Common myeloid progenitor, CD34-positive (primary cell): Measurements from ENCODE around the gene PCGF2.

Experiments used
- CTCF ChIA-PET: fragments of 350-600 bp; sonication (Branson Sonifier 250); formaldehyde crosslinking; loops from one replicate; lab custom pipeline; 2021; ENCODE audit warnings: antibody characterized with exemption; lab: Charles Lee
- POLR2A ChIA-PET: fragments of 350-600 bp; sonication (Branson Sonifier 250); formaldehyde crosslinking; loops from one replicate; lab custom pipeline; 2021; ENCODE audit warnings: antibody characterized with exemption; lab: Charles Lee
- DNase-seq, 3 donors: peaks; one replicate each; pipeline versions ENCODE4 v3.0.0 to v3.0.0-alpha.2; 2013
- H3K27ac ChIP-seq, 2 experiments: 1 replicate in 1 of 2; 2 replicates in 1 of 2; pipeline ENCODE4 v1.7.0; 2013; ENCODE audit warnings: inconsistent platforms in 2 of 2, low read length in 2 of 2, mild to moderate bottlenecking in 2 of 2, low read depth in 1 of 2, moderate library complexity in 1 of 2; ENCODE audit not compliant: severe bottlenecking in 2 of 2, insufficient read depth in 1 of 2, poor library complexity in 1 of 2
- H3K27me3 ChIP-seq, 5 experiments: replicated peaks in 2 of 5; 1 replicate in 3 of 5; 2 replicates in 2 of 5; pipeline versions ENCODE4 v1.6.1 to v1.7.0; 2013; ENCODE audit warnings: low read length in 4 of 5, mild to moderate bottlenecking in 2 of 5, moderate library complexity in 2 of 5, inconsistent platforms in 1 of 5; ENCODE audit not compliant: insufficient read depth in 5 of 5, control insufficient read depth in 4 of 5
- H3K36me3 ChIP-seq, 4 experiments: 1 replicate in 2 of 4; 2 replicates in 2 of 4; pipeline versions ENCODE4 v1.6.1 to v1.7.0; 2013; ENCODE audit warnings: low read length in 3 of 4, control low read depth in 1 of 4, mild to moderate bottlenecking in 1 of 4; ENCODE audit not compliant: control insufficient read depth in 4 of 4, insufficient read depth in 4 of 4
- H3K4me1 ChIP-seq, 4 experiments: 1 replicate in 3 of 4; 2 replicates in 1 of 4; pipeline versions ENCODE4 v1.6.1 to v1.7.1; 2013; ENCODE audit warnings: low read length in 3 of 4, mild to moderate bottlenecking in 3 of 4, control low read depth in 1 of 4, inconsistent platforms in 1 of 4, moderate library complexity in 1 of 4; ENCODE audit not compliant: control insufficient read depth in 4 of 4, insufficient read depth in 4 of 4; ENCODE audit errors: control extremely low read depth in 1 of 4
- H3K4me3 ChIP-seq, 7 experiments: 1 replicate in 4 of 7; 2 replicates in 3 of 7; pipeline versions ENCODE4 v1.5.1 to v1.7.0; 2013; ENCODE audit warnings: mild to moderate bottlenecking in 7 of 7, low read length in 6 of 7, moderate library complexity in 6 of 7, inconsistent platforms in 2 of 7, low read depth in 2 of 7, control low read depth in 1 of 7; ENCODE audit not compliant: insufficient read depth in 4 of 7, control insufficient read depth in 1 of 7; ENCODE audit errors: extremely low read depth in 1 of 7
- H3K9me3 ChIP-seq, 5 experiments: 1 replicate in 4 of 5; 2 replicates in 1 of 5; pipeline versions ENCODE4 v1.6.1 to v1.7.1; 2013; ENCODE audit warnings: low read length in 4 of 5, mild to moderate bottlenecking in 2 of 5, inconsistent platforms in 1 of 5, low read depth in 1 of 5, moderate library complexity in 1 of 5; ENCODE audit not compliant: control insufficient read depth in 4 of 5, insufficient read depth in 2 of 5; ENCODE audit errors: control extremely low read depth in 1 of 5
- WGBS: methylation state at CpG from one replicate; pipeline ENCODE4 v1.1.5; 2013; ENCODE audit not compliant: insufficient coverage; 5-methylcytosine and 5-hydroxymethylcytosine counted together

The PCGF2 gene

GRCh38 chr17:38752308-38753070, 4.4 kb upstream of the PCGF2 start, which contains the start of gene PSMB3:
Gene PSMB3, plus strand, starts transcription at chr17:38752741. Its CDS starts 86 bp downstream, at chr17:38752827.
- WGBS: 0% methylated on average over 44 of the region's 44 CpGs
- H3K27me3 ChIP-seq: peaks cover 11 to 39% (median 20%) of the 10 kb centered on the region in 5 experiments
- H3K27ac ChIP-seq: peak within 1 kb of the TSS; percentile 88 to 92
- peak within 1 kb of the TSS; percentile 82 to 100 (median 96) for H3K4me3 ChIP-seq
- ChIA-PET POLR2A (interaction anchor here (1.2 to 1.7 kb wide), 3 partner anchors 47 to 117 kb away, joined by 3 to 5 read pairs (median 4); partner anchors contain the start of gene PIP4K2B), CTCF (interaction anchor here (0.8 to 1.6 kb wide), 6 partner anchors 10 to 29 kb away, joined by 3 to 4 read pairs (median 3); no protein-coding TSS in a partner anchor)
- peak; percentile 100 for DNase-seq
- peaks cover 7 to 27% (median 18%) of the 10 kb centered on the region in 4 experiments for H3K36me3 ChIP-seq
- no peaks in the 10 kb centered on the region for H3K9me3 ChIP-seq
- H3K4me1 ChIP-seq: peaks cover 5 to 53% (median 52%) of the 10 kb centered on the region in 4 experiments

DNA sequence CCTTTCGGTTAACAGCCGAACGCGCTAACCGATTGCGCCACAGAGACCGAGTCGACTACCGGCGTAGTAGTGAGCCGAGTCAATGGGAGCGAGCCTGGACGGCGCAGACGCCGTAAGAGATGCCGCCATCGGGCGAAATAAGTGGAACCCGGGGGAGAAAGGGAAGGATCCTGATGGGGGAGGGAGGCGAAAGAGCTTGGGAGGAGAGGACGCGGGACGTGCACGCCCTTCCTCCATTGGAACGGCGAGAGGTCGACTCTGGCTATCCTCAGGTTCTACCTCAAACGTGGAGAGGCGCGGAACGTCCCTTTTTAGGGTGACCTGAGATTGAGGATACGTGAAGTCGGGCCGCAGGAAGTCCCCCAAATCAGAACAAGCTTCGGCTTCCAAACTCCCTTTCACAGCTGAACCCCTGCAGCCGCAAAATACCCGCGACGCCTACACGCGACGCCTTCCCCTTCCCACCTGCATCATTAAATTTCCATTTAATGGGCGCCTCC, 3.7 kb upstream of the PCGF2 start:
- Histone ChIP-seq H3K4me1 (peaks cover 5 to 59% (median 57%) of the 10 kb centered on the region in 4 experiments), H3K4me3 (peak overlapping the region; percentile 62 to 100 (median 96)), H3K27ac (peak overlapping the region in 1 of 2 experiments; percentile 51), H3K9me3 (no peaks in the 10 kb centered on the region), H3K27me3 (peaks cover 12 to 45% (median 22%) of the 10 kb centered on the region in 5 experiments), H3K36me3 (peaks cover 7 to 27% (median 16%) of the 10 kb centered on the region in 4 experiments)
- DNase-seq: peak; percentile 68 to 87 (median 86)
- ChIA-PET CTCF (interaction anchor here (0.8 to 1.6 kb wide), 6 partner anchors 10 to 30 kb away, joined by 3 to 4 read pairs (median 3); no protein-coding TSS in a partner anchor), POLR2A (interaction anchor here (1.2 to 1.7 kb wide), 3 partner anchors 47 to 117 kb away, joined by 3 to 5 read pairs (median 4); partner anchors contain the start of gene PIP4K2B)
- WGBS: 0% methylated on average over 28 of the region's 44 CpGs

DNA sequence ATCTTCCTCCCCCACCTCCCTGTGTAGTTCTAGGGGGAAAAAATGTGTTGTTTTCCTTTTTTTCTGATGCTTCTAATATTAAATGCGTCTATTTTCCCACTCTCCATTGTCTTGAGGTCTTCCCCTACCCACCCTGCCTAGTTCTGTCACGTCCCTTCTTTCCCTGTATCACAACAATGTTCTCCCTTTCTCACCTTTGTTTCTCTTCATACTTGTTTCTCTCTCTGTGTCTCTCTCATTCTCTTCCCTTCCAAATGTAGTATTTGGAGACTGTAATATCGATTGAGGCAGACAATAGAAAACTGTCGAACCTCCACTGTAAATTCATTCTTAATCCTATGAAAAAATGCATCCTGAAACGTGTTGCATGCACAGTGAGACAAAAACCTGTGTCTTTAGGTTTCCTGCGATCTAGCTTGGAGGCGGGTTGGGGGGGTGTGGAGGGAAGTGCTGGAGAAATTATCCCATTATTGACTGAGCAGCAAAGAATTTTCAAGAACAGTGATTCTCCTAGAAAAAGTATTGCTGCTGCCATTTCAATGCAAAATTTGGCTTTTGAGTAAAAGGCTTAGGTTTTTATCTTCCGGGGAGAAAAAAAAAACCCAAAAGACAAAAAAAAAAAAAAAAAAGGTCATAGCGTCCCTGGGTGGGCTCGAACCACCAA, 3.1 kb upstream of the PCGF2 start:
- 0% methylated on average over 5 of the region's 10 CpGs for WGBS
- CTCF ChIA-PET: interaction anchor here (0.6 to 1.5 kb wide), 6 partner anchors 9 to 30 kb away, joined by 3 to 4 read pairs (median 3); no protein-coding TSS in a partner anchor
- no peaks in the 10 kb centered on the region for H3K9me3 ChIP-seq
- H3K36me3 ChIP-seq: peaks cover 7 to 23% (median 15%) of the 10 kb centered on the region in 4 experiments
- peak overlapping the region in 6 of 7 experiments; percentile 90 to 100 (median 97) for H3K4me3 ChIP-seq
- H3K4me1 ChIP-seq: peaks cover 5 to 65% (median 61%) of the 10 kb centered on the region in 4 experiments
- H3K27me3 ChIP-seq: peaks cover 12 to 50% (median 27%) of the 10 kb centered on the region in 5 experiments
- no peak overlapping the region for H3K27ac ChIP-seq
- no peak for DNase-seq
- POLR2A ChIA-PET: interaction anchor here (1.2 kb wide), 2 partner anchors 49 to 118 kb away, joined by 3 to 4 read pairs; no protein-coding TSS in a partner anchor

- CTCF ChIA-PET: interaction anchor here (0.6 kb wide), 1 partner anchor 16 kb away, joined by 3 read pairs; no protein-coding TSS in a partner anchor
- Histone ChIP-seq H3K9me3 (no peaks in the 10 kb centered on the region), H3K4me1 (peaks cover 5 to 66% (median 61%) of the 10 kb centered on the region in 4 experiments), H3K36me3 (peaks cover 4 to 16% (median 8%) of the 10 kb centered on the region in 4 experiments), H3K27ac (no peak overlapping the region), H3K27me3 (peaks cover 12 to 58% (median 33%) of the 10 kb centered on the region in 5 experiments), H3K4me3 (peak overlapping the region in 3 of 7 experiments; percentile 10 to 90 (median 70))
- WGBS: 8% methylated on average over 24 of the region's 28 CpGs
- peak in 1 of 3 donors; percentile 18 for DNase-seq
- POLR2A ChIA-PET: no interaction called here
These were observed 2.4 kb upstream of the PCGF2 start for GRCh38 chr17:38750312-38751121.

DNA sequence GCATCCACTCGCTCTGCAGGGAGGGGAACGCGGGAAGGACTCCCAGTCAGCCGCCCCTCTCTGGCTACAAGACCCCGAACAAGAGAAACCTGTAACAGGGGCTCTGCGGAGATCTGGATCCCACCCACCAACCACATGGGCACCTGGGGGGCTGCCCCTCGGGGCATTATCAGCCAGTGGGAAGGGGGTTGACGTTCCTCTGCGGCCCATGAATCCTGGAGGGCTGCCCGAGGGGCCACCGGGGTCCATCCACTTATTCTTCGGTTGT, 1.8 kb upstream of the PCGF2 start:
- CTCF ChIA-PET: no interaction called here

More for the DNA sequence above, 1.8 kb upstream of the PCGF2 start:
- POLR2A ChIA-PET: no interaction called here
- peaks cover 4 to 13% (median 6%) of the 10 kb centered on the region in 4 experiments for H3K36me3 ChIP-seq
- 0% methylated on average over 12 of the region's 12 CpGs for WGBS
- peaks cover 5 to 66% (median 61%) of the 10 kb centered on the region in 4 experiments for H3K4me1 ChIP-seq
- H3K27ac ChIP-seq: no peak overlapping the region
- H3K4me3 ChIP-seq: peak overlapping the region in 6 of 7 experiments; percentile 25 to 70 (median 54)
- no peak for DNase-seq
- no peaks in the 10 kb centered on the region for H3K9me3 ChIP-seq
- H3K27me3 ChIP-seq: peaks cover 12 to 60% (median 36%) of the 10 kb centered on the region in 5 experiments
